Trophoblast cell (in vitro differentiated cells and primary cell): ENCODE data around the gene SIAE.
A peak's percentile ranks its signal among the peaks of the same experiment; 100 is the strongest.
"Not testable (repeated sequence)": the region's sequence is repeated elsewhere in the genome, so short reads cannot be mapped to it uniquely, and the experiment has no call there.

Experiments used
- DNase-seq, 2 donors: peaks; one replicate each; pipeline ENCODE4 v3.0.0-alpha.2; 2016
- H2AFZ ChIP-seq: 2 replicates; pipeline ENCODE4 v1.6.1; 2013; ENCODE audit warnings: low read length, moderate library complexity, mild to moderate bottlenecking; ENCODE audit not compliant: insufficient read depth, poor library complexity
- H2AK5ac ChIP-seq: 2 replicates; pipeline ENCODE4 v1.6.1; 2013; ENCODE audit warnings: mild to moderate bottlenecking, low read length
- H2BK120ac ChIP-seq: 2 replicates; pipeline ENCODE4 v1.6.1; 2013; ENCODE audit warnings: low read length, mild to moderate bottlenecking, moderate library complexity; ENCODE audit not compliant: insufficient read depth, poor library complexity
- H2BK12ac ChIP-seq: 2 replicates; pipeline ENCODE4 v1.6.1; 2013; ENCODE audit warnings: mild to moderate bottlenecking, low read length, moderate library complexity
- H2BK5ac ChIP-seq: 2 replicates; pipeline ENCODE4 v1.6.1; 2013; ENCODE audit warnings: low read length, low read depth, moderate library complexity, mild to moderate bottlenecking; ENCODE audit not compliant: poor library complexity
- H3K14ac ChIP-seq: 2 replicates; pipeline ENCODE4 v1.6.1; 2013; ENCODE audit warnings: mild to moderate bottlenecking, low read length
- H3K18ac ChIP-seq: 2 replicates; pipeline ENCODE4 v1.6.1; 2013; ENCODE audit warnings: mild to moderate bottlenecking, low read length
- H3K23ac ChIP-seq: 2 replicates; pipeline ENCODE4 v1.6.1; 2013; ENCODE audit warnings: low read length
- H3K27ac ChIP-seq: 2 replicates; pipeline ENCODE4 v1.5.1; 2013; ENCODE audit warnings: low read depth, mild to moderate bottlenecking, inconsistent platforms, low read length, moderate library complexity
- H3K27me3 ChIP-seq: 2 replicates; pipeline ENCODE4 v1.6.1; 2013; ENCODE audit warnings: inconsistent platforms, mild to moderate bottlenecking, low read length, moderate library complexity; ENCODE audit not compliant: insufficient read depth
- H3K36me3 ChIP-seq, 2 experiments: 1 replicate in 1 of 2; 2 replicates in 1 of 2; pipeline ENCODE4 v1.6.1; 2013; ENCODE audit warnings: low read length in 2 of 2, mild to moderate bottlenecking in 2 of 2, moderate library complexity in 1 of 2; ENCODE audit not compliant: insufficient read depth in 2 of 2, control insufficient read depth in 1 of 2
- H3K4ac ChIP-seq: 2 replicates; pipeline ENCODE4 v1.6.1; 2013; ENCODE audit warnings: low read depth, mild to moderate bottlenecking, low read length, moderate library complexity
- H3K4me1 ChIP-seq, 2 experiments: 1 replicate in 1 of 2; 2 replicates in 1 of 2; pipeline ENCODE4 v1.6.1; 2013; ENCODE audit warnings: low read length in 2 of 2, mild to moderate bottlenecking in 2 of 2, moderate library complexity in 1 of 2; ENCODE audit not compliant: insufficient read depth in 2 of 2, control insufficient read depth in 1 of 2
- H3K4me2 ChIP-seq: 2 replicates; pipeline ENCODE4 v1.6.1; 2013; ENCODE audit warnings: inconsistent platforms, mild to moderate bottlenecking, low read length, moderate library complexity
- H3K4me3 ChIP-seq: 2 replicates; pipeline ENCODE4 v1.5.1; 2013; ENCODE audit warnings: mild to moderate bottlenecking, low read depth, low read length, inconsistent platforms
- H3K79me1 ChIP-seq: one replicate; pipeline ENCODE4 v1.6.1; 2013; ENCODE audit warnings: low read length
- H3K79me2 ChIP-seq: 2 replicates; pipeline ENCODE4 v1.6.1; 2013; ENCODE audit warnings: low read length, mild to moderate bottlenecking; ENCODE audit not compliant: control insufficient read depth, insufficient read depth, poor library complexity
- H3K9ac ChIP-seq: 2 replicates; pipeline ENCODE4 v1.6.1; 2013; ENCODE audit warnings: mild to moderate bottlenecking, low read length
- H3K9me3 ChIP-seq: 2 replicates; pipeline ENCODE4 v1.6.1; 2013; ENCODE audit warnings: low read depth, mild to moderate bottlenecking, control low read depth, inconsistent platforms, low read length; ENCODE audit not compliant: insufficient read depth
- H4K12ac ChIP-seq: 2 replicates; pipeline ENCODE4 v1.6.1; 2013; ENCODE audit warnings: low read depth, mild to moderate bottlenecking, low read length, moderate library complexity
- H4K8ac ChIP-seq: 2 replicates; pipeline ENCODE4 v1.6.1; 2013; ENCODE audit warnings: low read depth, mild to moderate bottlenecking, low read length, moderate library complexity
- H4K91ac ChIP-seq: one replicate; pipeline ENCODE4 v1.6.1; 2013; ENCODE audit warnings: low read depth, mild to moderate bottlenecking, low read length, moderate library complexity
- WGBS: extraction: QIAGEN DNeasy Blood & Tissue Kit; methylation state at CpG from one replicate; pipeline ENCODE4 v1.1.7; 2013; ENCODE audit warnings: missing lambda C conversion rate; ENCODE audit not compliant: insufficient read length, insufficient coverage; ENCODE audit errors: extremely low coverage; 5-methylcytosine and 5-hydroxymethylcytosine counted together

The SIAE gene

DNA sequence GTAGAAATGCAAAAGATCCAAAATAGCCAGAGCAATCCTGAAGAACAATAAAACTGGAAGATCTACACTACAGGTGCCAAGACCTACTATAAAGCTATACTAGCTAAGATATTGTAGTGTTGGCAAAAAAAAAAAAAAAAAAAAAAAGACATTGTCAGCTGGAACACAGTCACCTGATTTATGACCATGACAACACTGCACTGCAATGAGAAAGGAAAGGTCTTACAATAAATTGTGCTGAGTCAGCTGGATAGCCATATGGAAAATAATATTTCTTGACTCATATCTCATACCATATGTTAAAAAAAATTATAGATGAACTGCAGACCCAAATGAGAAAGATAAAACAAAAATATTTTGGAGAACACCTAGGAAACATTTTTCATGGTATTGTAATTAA lies 65.4 kb downstream of the SIAE start:
- Histone ChIP-seq H3K36me3 (no peaks in the 10 kb centered on the region), H4K91ac (no peak overlapping the region), H3K9ac (no peak overlapping the region), H3K23ac (no peak overlapping the region), H4K12ac (no peak overlapping the region), H2AK5ac (no peak overlapping the region), H3K14ac (no peak overlapping the region), H3K4me2 (no peak overlapping the region), H3K79me1 (no peaks in the 10 kb centered on the region), H3K4me1 (no peaks in the 10 kb centered on the region), H2AFZ (no peak overlapping the region), H3K79me2 (no peaks in the 10 kb centered on the region), H3K18ac (no peak overlapping the region), H2BK5ac (no peak overlapping the region), H3K27ac (no peak overlapping the region), H3K9me3 (no peaks in the 10 kb centered on the region), H3K4me3 (no peak overlapping the region), H2BK12ac (no peak overlapping the region), H2BK120ac (no peak overlapping the region), H4K8ac (no peak overlapping the region), H3K27me3 (no peaks in the 10 kb centered on the region), H3K4ac (no peak overlapping the region)
- DNase-seq = no peak

DNA sequence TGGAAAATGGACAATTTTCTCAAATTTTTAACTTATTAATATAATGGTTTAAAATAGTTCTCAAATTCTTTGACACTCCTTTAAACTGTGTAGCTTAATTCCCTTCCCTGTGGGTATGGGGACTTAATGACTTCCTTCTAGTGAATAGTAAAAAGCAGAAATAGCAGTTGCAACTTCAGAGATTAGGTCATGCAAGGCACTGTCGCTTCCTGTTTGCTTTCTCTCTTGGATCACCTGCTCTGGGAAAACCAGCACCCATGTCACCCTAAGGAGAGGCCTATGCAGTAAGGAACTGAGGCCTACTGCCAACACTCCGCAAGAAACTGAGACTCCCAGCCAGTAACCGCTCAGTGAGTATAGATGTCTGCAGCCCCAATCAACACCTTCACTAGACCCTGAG lies 67.8 kb downstream of the SIAE start:
- Histone ChIP-seq H2BK12ac (no peak overlapping the region), H3K9me3 (no peaks in the 10 kb centered on the region), H3K36me3 (no peaks in the 10 kb centered on the region), H4K91ac (no peak overlapping the region), H4K12ac (no peak overlapping the region), H3K4ac (no peak overlapping the region), H3K18ac (no peak overlapping the region), H3K4me1 (no peaks in the 10 kb centered on the region), H3K4me2 (no peak overlapping the region), H2AFZ (no peak overlapping the region), H3K79me1 (no peaks in the 10 kb centered on the region), H3K23ac (no peak overlapping the region), H2BK5ac (no peak overlapping the region), H3K27ac (no peak overlapping the region), H2BK120ac (no peak overlapping the region), H4K8ac (no peak overlapping the region), H3K27me3 (no peaks in the 10 kb centered on the region), H3K9ac (no peak overlapping the region), H3K79me2 (no peaks in the 10 kb centered on the region), H2AK5ac (no peak overlapping the region), H3K4me3 (no peak overlapping the region), H3K14ac (no peak overlapping the region)
- peak in 1 of 2 donors; percentile 18 for DNase-seq
- no CpG with 5 or more reads among the region's 3 CpGs for WGBS

- not testable (repeated sequence) for H4K91ac ChIP-seq, H2BK120ac ChIP-seq, H4K8ac ChIP-seq, H3K4me1 ChIP-seq, H3K9ac ChIP-seq, H3K23ac ChIP-seq, H2BK12ac ChIP-seq, H3K4me3 ChIP-seq, H3K79me1 ChIP-seq, H3K36me3 ChIP-seq, H3K14ac ChIP-seq, H3K18ac ChIP-seq, DNase-seq, H3K4me2 ChIP-seq, H2BK5ac ChIP-seq, H3K4ac ChIP-seq, H4K12ac ChIP-seq, H2AFZ ChIP-seq, H3K27ac ChIP-seq, H3K79me2 ChIP-seq, H2AK5ac ChIP-seq, H3K27me3 ChIP-seq, H3K9me3 ChIP-seq
- WGBS = no CpG with 5 or more reads among the region's 3 CpGs
These were observed 70.8 kb downstream of the SIAE start for GRCh38 chr11:124602723-124603122.

DNA sequence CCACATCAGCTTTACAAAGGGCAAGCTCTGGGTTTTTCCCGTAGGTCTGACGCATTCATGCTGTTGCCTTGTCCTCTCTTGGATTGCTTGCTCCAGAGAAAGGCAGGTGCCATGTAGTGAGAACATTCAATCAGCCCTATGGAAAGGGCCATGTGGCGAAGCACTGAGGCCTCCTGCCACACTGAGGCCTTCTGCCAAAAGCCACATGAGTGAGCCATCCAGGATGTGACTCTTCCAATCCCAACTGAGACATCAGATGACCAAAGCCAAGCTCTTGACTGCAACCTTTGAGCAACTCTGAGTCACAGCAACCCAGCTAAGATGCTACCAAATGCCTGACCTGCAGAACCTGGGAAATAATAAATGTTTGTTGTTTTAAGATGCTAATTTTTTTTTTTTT lies 71.3 kb downstream of the SIAE start:
- no peak overlapping the region for H3K4ac ChIP-seq
- H3K79me1 ChIP-seq = no peaks in the 10 kb centered on the region
- H3K4me1 ChIP-seq = no peaks in the 10 kb centered on the region
- H3K36me3 ChIP-seq = no peaks in the 10 kb centered on the region
- H4K91ac ChIP-seq = no peak overlapping the region
- H3K9me3 ChIP-seq = no peaks in the 10 kb centered on the region
- no peak overlapping the region for H2AK5ac ChIP-seq
- DNase-seq = no peak
- H2AFZ ChIP-seq = no peak overlapping the region
- H3K4me3 ChIP-seq = no peak overlapping the region
- H3K14ac ChIP-seq = no peak overlapping the region
- no peak overlapping the region for H3K18ac ChIP-seq
- no peak overlapping the region for H2BK5ac ChIP-seq
- no peak overlapping the region for H4K12ac ChIP-seq
- WGBS = no CpG with 5 or more reads among the region's 3 CpGs
- no peak overlapping the region for H3K27ac ChIP-seq
- no peaks in the 10 kb centered on the region for H3K79me2 ChIP-seq
- H2BK12ac ChIP-seq = no peak overlapping the region
- H3K27me3 ChIP-seq = no peaks in the 10 kb centered on the region
- no peak overlapping the region for H3K23ac ChIP-seq
- no peak overlapping the region for H4K8ac ChIP-seq
- H3K9ac ChIP-seq = no peak overlapping the region
- no peak overlapping the region for H3K4me2 ChIP-seq
- H2BK120ac ChIP-seq = no peak overlapping the region
